ENCODE measurements around the gene AQP5.
A peak's percentile ranks its signal among the peaks of the same experiment; 100 is the strongest.

The AQP5 gene

DNA sequence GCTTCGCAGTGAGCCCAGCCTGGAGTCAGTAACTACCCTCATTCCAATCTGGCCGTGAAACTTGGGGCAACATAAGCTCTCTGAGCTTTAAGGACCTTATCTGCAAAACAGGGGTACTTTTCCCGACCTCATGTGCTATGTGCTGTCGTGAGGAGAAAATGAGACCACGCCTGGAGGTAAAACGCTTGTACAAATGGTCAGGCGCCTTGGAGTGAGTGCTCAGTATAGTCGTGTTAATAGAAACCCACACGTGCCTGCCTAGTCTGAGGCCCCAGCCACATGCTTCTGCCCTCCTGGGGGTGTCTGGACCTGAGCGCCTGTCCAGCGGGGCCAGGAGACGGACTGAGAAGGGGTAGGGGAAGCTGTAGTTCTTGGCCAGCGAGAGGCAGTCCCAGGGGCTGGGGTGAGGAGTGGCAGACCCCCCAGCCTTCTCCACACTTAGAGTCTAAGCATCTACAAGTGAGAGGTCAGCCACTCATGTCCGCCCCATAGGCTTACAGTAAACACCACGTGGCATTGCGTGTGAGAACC lies 4.9 kb downstream of the AQP5 start:
- no peak for DNase-seq

GRCh38 chr12:49967042-49967776 lies 5.5 kb downstream of the AQP5 start:
- peak; percentile 89 for DNase-seq

DNA sequence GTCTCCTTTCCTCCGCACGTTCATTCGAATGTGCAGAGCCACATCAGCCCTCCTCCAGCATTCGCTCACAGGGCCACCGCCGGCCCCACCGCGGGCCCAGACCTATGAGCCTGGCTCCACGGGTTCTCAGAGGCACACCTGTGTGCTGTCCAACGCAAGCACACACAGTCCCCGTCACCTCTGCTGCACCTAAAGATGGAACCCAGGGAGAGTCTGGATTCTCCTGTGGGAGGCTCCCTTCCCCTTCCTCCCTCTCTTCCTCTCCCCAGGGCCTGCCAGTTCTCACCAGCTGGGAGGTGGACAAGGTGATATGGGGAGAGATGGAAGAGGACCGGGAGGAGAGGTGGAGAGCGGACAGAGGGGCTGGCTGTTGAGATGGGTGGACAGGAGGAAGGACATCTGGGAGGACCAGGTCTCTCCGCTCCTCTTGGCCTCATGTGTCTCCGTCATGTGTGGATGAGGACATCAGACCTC lies 6.1 kb downstream of the AQP5 start:
- no peak for DNase-seq

DNA sequence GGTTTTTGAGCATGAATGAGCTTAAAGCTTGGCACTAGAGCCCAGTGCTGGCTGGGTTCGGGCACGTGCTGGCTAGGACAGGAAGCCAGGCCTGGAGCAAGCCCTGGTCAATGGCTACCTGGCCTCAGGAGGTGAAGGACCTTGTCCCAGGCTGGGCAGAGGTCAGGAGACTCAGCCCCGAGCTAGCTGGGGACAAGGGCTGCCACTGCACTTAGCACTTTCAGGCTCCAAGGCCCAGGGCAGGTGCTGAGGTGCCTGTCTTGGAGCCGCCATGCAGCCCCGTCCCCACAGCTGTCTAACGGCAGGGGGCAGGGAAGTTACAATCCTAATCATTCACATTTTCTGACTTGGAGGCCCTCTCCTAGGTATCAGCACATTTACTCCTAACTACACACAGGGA lies 6.8 kb downstream of the AQP5 start:
- no peak for DNase-seq

- no peak for DNase-seq
These were observed 7.4 kb downstream of the AQP5 start for GRCh38 chr12:49969027-49969426.

DNA sequence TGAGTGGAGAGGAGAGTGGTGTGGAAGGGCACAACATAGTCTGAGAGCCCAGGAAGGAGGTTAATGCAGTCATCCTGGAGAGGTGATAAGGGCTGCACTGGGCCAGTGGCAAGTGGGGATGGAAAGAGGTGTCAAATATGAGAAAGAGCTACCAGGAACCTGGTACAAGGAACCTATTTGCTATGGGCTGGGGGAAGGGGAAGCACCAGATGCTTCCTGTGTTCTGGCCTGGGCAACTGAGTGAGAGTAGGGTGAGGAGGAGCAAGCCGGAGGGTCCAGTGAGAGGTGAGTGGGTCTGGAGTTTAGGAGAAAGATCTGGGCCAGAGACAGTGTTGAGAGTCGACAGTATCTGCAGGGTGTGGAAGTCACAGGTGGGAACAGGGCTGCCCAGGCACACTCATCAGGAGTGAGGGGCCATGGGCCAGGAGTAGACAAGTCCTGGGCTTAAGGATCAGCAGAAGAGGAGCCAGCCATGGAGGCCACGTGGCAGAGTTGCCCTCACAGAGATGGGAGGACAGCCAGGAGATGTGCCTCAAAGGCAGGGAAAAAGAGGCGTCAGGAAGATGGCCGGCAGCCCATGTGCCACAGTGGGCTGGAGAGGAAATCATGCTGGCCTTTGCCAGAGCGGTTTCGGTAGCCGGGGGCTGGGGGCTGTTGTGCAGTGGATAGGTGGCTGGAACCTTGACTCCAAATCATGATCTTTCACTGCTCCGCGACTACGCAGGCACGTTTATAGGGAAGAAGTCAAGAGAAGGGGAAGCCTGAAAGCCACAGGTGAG lies 8.2 kb downstream of the AQP5 start:
- no peak for DNase-seq

- no peak for DNase-seq
These were observed 9.0 kb downstream of the AQP5 start for GRCh38 chr12:49970658-49971057.

- DNase-seq = no peak
These were observed 9.5 kb downstream of the AQP5 start for GRCh38 chr12:49971141-49971540.

GRCh38 chr12:49972129-49972528 lies 10.5 kb downstream of the AQP5 start:
- DNase-seq = no peak

DNA sequence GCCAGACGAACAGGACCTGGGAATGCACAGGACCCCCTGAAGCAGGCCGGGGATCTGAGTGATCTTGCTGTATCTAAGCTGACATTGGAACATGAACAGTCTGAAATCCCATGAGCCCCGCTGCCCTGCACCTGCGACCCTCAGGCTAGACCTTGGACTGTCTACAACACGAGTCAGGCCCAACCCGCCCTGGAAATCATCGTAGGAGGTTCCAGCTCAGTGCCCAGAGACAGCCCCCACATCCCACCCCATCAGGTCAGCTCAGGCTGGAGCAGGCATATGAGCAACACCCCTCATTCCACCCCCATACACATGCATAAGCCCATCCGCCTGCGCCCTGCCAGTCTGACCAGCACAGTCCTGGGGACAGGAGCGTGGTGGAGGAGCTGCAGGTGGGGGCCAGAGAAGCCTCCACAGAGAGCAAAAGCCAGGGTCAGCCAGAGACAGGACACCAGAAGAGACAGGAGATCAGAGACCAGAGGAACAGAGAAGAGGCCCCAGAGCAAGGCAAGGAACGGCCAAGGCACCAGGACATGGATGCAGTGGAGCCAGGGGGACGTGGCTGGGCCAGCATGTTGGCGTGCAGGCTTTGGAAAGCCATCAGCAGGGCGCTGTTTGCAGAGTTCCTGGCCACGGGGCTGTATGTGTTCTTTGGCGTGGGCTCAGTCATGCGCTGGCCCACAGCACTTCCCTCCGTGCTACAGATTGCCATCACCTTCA lies 11.1 kb downstream of the AQP5 start, which contains the start of gene AQP6:
AQP6 (plus strand) TSS at position 307 of the 720 bp plus-strand sequence; CDS start at position 534, 227 bp downstream.
- DNase-seq = no peak

GRCh38 chr12:49973361-49973830 lies 11.7 kb downstream of the AQP5 start:
- DNase-seq = no peak

- no peak for DNase-seq
These were observed 12.6 kb downstream of the AQP5 start for GRCh38 chr12:49974231-49974675.

DNA sequence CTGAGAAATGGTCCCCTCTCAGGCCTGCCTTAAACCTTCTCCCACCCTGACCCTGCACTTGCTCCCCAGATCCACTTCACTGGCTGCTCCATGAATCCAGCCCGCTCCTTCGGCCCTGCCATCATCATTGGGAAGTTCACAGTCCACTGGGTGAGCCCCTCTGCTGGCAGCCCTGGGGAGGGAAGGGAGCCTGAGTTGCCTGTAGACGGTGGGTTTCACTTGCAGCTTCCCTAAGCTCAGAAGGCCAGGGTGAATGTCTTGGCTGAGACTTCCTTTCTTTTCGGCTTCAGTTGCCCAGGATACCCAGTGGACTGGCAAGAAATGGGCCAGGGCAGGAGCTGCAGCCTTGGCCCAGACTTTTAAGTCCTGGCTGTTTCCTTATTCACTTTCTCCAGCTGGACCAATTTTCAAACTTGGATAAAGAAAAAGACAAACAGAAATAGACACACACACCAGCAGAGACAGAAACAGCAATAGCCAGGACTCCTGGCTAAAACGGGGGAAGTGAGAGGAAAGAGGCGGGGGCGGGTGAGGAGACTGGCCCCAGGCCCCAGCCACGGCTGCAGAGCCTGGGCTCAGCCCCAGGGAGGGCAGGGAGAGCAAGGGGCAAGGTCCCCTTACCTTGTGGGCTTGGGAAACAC lies 13.1 kb downstream of the AQP5 start:
- DNase-seq = no peak

DNA sequence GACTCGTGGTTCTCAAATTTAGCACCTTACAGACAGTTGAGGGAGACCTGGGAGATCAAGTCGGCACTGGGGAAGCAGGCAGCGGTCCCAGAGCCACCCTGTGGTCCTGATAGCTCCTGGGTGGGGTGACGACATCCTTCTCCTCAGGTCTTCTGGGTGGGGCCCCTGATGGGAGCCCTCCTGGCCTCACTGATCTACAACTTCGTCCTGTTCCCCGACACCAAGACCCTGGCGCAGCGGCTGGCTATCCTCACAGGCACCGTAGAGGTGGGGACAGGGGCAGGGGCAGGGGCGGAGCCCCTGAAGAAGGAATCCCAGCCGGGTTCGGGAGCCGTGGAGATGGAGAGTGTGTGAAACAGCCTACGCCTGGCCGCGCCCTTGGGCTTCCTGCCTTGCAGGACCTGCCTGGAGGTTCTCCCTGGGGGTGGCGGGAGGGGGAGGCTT lies 13.7 kb downstream of the AQP5 start:
- DNase-seq = no peak

DNA sequence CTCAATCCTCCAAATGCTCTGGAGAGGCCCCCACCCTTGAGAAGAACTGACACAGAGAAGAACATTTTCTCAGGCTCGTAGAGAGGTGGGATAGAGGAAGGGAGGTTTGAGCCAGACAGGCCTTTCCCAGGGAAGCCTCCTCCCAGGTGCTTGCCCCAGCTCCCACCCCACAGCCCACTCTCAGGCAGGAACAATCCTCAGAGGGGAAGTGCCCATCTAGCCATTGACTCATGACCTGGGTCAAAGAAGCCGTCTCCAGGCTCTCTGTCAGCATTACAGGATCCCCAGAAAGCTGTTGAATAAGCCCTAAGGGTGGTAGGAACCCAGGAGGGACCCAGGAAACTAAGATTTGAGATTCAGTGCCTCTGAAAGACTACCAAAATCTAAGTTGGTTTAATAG lies 14.9 kb downstream of the AQP5 start:
- no peak for DNase-seq

- no peak for DNase-seq
These were observed 16.5 kb downstream of the AQP5 start for GRCh38 chr12:49978125-49978524.

- no peak for DNase-seq
These were observed 17.4 kb downstream of the AQP5 start for GRCh38 chr12:49979016-49979586.

- no peak for DNase-seq
These were observed 18.1 kb downstream of the AQP5 start for GRCh38 chr12:49979791-49980190.

DNA sequence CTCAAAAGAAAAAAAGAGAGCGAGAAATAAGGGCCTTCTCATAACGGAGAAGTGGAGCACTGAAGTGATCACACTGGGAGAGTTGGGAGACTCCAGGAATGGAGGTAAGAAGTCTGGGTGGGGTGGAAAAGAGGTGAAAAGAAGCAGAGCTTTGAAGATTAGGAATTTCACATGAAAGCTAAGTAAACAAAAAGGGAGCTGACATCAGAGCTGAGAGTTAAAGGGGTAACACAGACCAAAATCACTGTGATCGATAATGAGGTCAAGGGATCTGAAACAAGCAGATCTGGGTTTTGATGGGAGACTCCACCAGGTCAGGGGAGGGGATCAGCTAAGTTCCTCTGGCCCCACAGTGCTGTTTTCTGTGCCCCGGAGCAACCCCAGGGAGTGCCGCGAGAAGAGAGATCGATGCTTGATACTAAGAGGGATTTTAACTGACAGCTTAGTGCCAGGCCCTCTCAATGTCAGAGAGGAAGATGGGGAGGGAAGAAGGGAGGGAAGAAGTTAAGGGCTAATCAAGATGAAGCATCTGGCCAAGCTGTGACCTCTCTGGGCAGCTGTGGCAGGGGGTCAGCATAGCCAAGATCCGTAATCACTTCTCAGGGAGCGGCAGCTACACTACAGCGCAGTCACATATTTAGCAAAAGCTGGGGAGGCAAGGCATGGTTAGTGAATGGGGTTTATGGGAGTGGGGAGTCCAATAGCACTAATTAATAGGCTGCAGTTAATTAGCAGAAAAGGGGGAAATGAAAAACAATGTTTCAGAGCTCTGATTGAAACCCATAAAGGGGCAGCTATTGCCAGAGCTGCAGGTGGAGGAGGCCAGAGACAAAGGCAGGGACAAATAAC lies 19.1 kb downstream of the AQP5 start:
- DNase-seq = no peak

- no peak for DNase-seq
These were observed 20.8 kb downstream of the AQP5 start for GRCh38 chr12:49982246-49983087.
